H9 (cell line): ENCODE results near the gene KIF21A. TPM values are rescaled to one million over a fixed set of nuclear protein-coding genes. Genes with fewer than 3 reads are reported as not detected.

Experiments used
- DNase-seq: peaks from one replicate; pipeline ENCODE4 v3.0.0-alpha.2; 2017
- H2AFZ ChIP-seq: one replicate; pipeline ENCODE4 v1.6.1; 2013; ENCODE audit warnings: mild to moderate bottlenecking, low read length, control low read depth, moderate library complexity
- H2AK5ac ChIP-seq: 2 replicates; pipeline ENCODE4 v1.6.1; 2013; ENCODE audit warnings: low read length, control low read depth, mixed read lengths; ENCODE audit not compliant: insufficient read length
- H2BK120ac ChIP-seq: one replicate; pipeline ENCODE4 v1.6.1; 2013; ENCODE audit warnings: low read depth, mild to moderate bottlenecking, low read length, control low read depth, inconsistent platforms; ENCODE audit not compliant: poor library complexity, severe bottlenecking
- H2BK12ac ChIP-seq: 2 replicates; pipeline ENCODE4 v1.6.1; 2013; ENCODE audit warnings: low read length, control low read depth, mixed read lengths, low read depth; ENCODE audit not compliant: insufficient read length
- H2BK15ac ChIP-seq: 2 replicates; pipeline ENCODE4 v1.6.1; 2013; ENCODE audit warnings: low read depth, low read length, control low read depth
- H2BK20ac ChIP-seq: one replicate; pipeline ENCODE4 v1.6.1; 2013; ENCODE audit warnings: low read depth, mild to moderate bottlenecking, low read length, control low read depth, inconsistent platforms; ENCODE audit not compliant: poor library complexity, severe bottlenecking
- H2BK5ac ChIP-seq: 2 replicates; pipeline ENCODE4 v1.6.1; 2013; ENCODE audit warnings: low read length, control low read depth, mixed read lengths; ENCODE audit not compliant: insufficient read length
- H3K14ac ChIP-seq: 2 replicates; pipeline ENCODE4 v1.6.1; 2013; ENCODE audit warnings: low read length, control low read depth; ENCODE audit not compliant: insufficient read depth
- H3K18ac ChIP-seq: 2 replicates; pipeline ENCODE4 v1.6.1; 2013; ENCODE audit warnings: low read depth, mild to moderate bottlenecking, mixed read lengths, low read length, control low read depth; ENCODE audit not compliant: insufficient read length
- H3K23ac ChIP-seq: 2 replicates; pipeline ENCODE4 v1.6.1; 2013; ENCODE audit warnings: low read length, control low read depth, mixed read lengths, low read depth; ENCODE audit not compliant: insufficient read length
- H3K23me2 ChIP-seq: 2 replicates; pipeline ENCODE4 v1.6.1; 2013; ENCODE audit warnings: low read depth, mild to moderate bottlenecking, mixed read lengths, low read length, control low read depth; ENCODE audit not compliant: insufficient read length, poor library complexity, severe bottlenecking
- H3K27ac ChIP-seq: 2 replicates; pipeline ENCODE4 v1.5.1; 2013; ENCODE audit warnings: low read length, control low read depth, mixed read lengths, low read depth; ENCODE audit not compliant: insufficient read length
- H3K27me3 ChIP-seq: 2 replicates; pipeline ENCODE4 v1.6.1; 2013; ENCODE audit warnings: low read length, control low read depth, inconsistent platforms; ENCODE audit not compliant: insufficient read depth
- H3K4ac ChIP-seq: 2 replicates; pipeline ENCODE4 v1.6.1; 2013; ENCODE audit warnings: low read depth, mild to moderate bottlenecking, control low read depth, inconsistent platforms, low read length, moderate library complexity
- H3K4me1 ChIP-seq: 2 replicates; pipeline ENCODE4 v1.6.1; 2013; ENCODE audit warnings: low read length, control low read depth, inconsistent platforms; ENCODE audit not compliant: insufficient read depth
- H3K4me2 ChIP-seq: 2 replicates; pipeline ENCODE4 v1.6.1; 2013; ENCODE audit warnings: low read length, control low read depth, mixed read lengths; ENCODE audit not compliant: insufficient read length, insufficient read depth
- H3K56ac ChIP-seq: 2 replicates; pipeline ENCODE4 v1.6.1; 2013; ENCODE audit warnings: low read depth, mild to moderate bottlenecking, mixed read lengths, low read length, control low read depth; ENCODE audit not compliant: insufficient read length
- H3K79me1 ChIP-seq: 2 replicates; pipeline ENCODE4 v1.6.1; 2013; ENCODE audit warnings: low read depth, mild to moderate bottlenecking, moderate library complexity, low read length, control low read depth, inconsistent platforms; ENCODE audit not compliant: insufficient read depth, poor library complexity, severe bottlenecking
- H3K79me2 ChIP-seq: 2 replicates; pipeline ENCODE4 v1.6.1; 2013; ENCODE audit warnings: low read length, control low read depth, inconsistent platforms; ENCODE audit not compliant: insufficient read depth
- H3K9ac ChIP-seq: 2 replicates; pipeline ENCODE4 v1.6.1; 2013; ENCODE audit warnings: low read length, control low read depth, mixed read lengths; ENCODE audit not compliant: insufficient read length; ENCODE audit errors: extremely low read depth
- H3K9me3 ChIP-seq: one replicate; pipeline ENCODE4 v1.6.1; 2013; ENCODE audit warnings: low read depth, low read length, inconsistent platforms; ENCODE audit not compliant: control insufficient read depth
- H3T11ph ChIP-seq: one replicate; pipeline ENCODE4 v1.6.1; 2013; ENCODE audit warnings: mild to moderate bottlenecking, low read length, control low read depth, inconsistent platforms
- H4K20me1 ChIP-seq: one replicate; pipeline ENCODE4 v1.6.1; 2013; ENCODE audit not compliant: control insufficient read depth, insufficient read length, insufficient read depth
- H4K5ac ChIP-seq: 2 replicates; pipeline ENCODE4 v1.6.1; 2013; ENCODE audit warnings: low read depth, mild to moderate bottlenecking, mixed read lengths, low read length, control low read depth; ENCODE audit not compliant: insufficient read length
- H4K8ac ChIP-seq: replicated peaks from 2 replicates; pipeline ENCODE4 v1.6.1; 2013; ENCODE audit warnings: low read length, control low read depth, mixed read lengths, low read depth; ENCODE audit not compliant: insufficient read length
- H4K91ac ChIP-seq: 2 replicates; pipeline ENCODE4 v1.6.1; 2013; ENCODE audit warnings: low read depth, mild to moderate bottlenecking, moderate library complexity, mixed read lengths, low read length, control low read depth; ENCODE audit not compliant: insufficient read length
- H3K27ac Mint-ChIP-seq, 3 experiments: 2 replicates in 2 of 3; 3 replicates in 1 of 3; pipeline ENCODE4 v1.8.0; 2020 to 2021; ENCODE audit warnings: mixed read lengths in 3 of 3, mild to moderate bottlenecking in 1 of 3, moderate library complexity in 1 of 3
- H3K27me3 Mint-ChIP-seq: 2 replicates; pipeline ENCODE4 v1.8.0; 2021; ENCODE audit warnings: low read depth, mild to moderate bottlenecking, moderate library complexity, mixed read lengths
- H3K36me3 Mint-ChIP-seq, 3 experiments: 2 replicates in 2 of 3; 3 replicates in 1 of 3; pipeline ENCODE4 v1.8.0; 2020 to 2021; ENCODE audit warnings: low read depth in 3 of 3, mixed read lengths in 3 of 3; ENCODE audit not compliant: insufficient read depth in 1 of 3
- H3K4me1 Mint-ChIP-seq, 2 experiments: 2 replicates each; pipeline ENCODE4 v1.8.0; 2020; ENCODE audit warnings: mixed read lengths in 2 of 2
- H3K4me3 Mint-ChIP-seq, 2 experiments: 2 replicates in 1 of 2; 3 replicates in 1 of 2; pipeline ENCODE4 v1.8.0; 2020 to 2021; ENCODE audit warnings: mild to moderate bottlenecking in 2 of 2, mixed read lengths in 2 of 2, moderate library complexity in 1 of 2
- H3K9me3 Mint-ChIP-seq, 2 experiments: 2 replicates in 1 of 2; 3 replicates in 1 of 2; pipeline ENCODE4 v1.8.0; 2020; ENCODE audit warnings: mild to moderate bottlenecking in 2 of 2, mixed read lengths in 2 of 2, moderate library complexity in 1 of 2
- CTCF ChIP-seq: fragments of 200-600 bp; sonication (generic); conservative IDR thresholded peaks from 3 replicates; pipeline ENCODE4 v1.8.0; 2021; ENCODE audit warnings: antibody characterized with exemption, mild to moderate bottlenecking
- WGBS: extraction: QIAGEN DNeasy Blood & Tissue Kit; methylation state at CpG from one replicate; pipeline ENCODE4 v1.1.7; 2013; ENCODE audit warnings: missing lambda C conversion rate, low lambda C conversion rate, mixed read lengths; ENCODE audit not compliant: insufficient read length; ENCODE audit errors: extremely low coverage; 5-methylcytosine and 5-hydroxymethylcytosine counted together
- total RNA-seq: library from RNA; stranded (reverse); gene quantifications from 2 replicates; pipeline ENCODE4 v1.2.1, GENCODE V29; 2021

Gene KIF21A
- total RNA-seq, 1 experiment from 2014 or later, result 17.2 TPM

- Histone ChIP-seq H2BK20ac (no peak overlapping the region), H3K27me3 (no peaks in the 10 kb centered on the region), H4K5ac (no peak overlapping the region), H2AFZ (no peak overlapping the region), H2BK12ac (no peak overlapping the region), H3K79me2 (no peaks in the 10 kb centered on the region), H3K14ac (no peak overlapping the region), H3K18ac (no peak overlapping the region), H3K4me1 (no peaks in the 10 kb centered on the region), H4K8ac (no peak overlapping the region), H3K23me2 (no peaks in the 10 kb centered on the region), H3K4ac (no peak overlapping the region), H2BK15ac (no peak overlapping the region), H3T11ph (no peak overlapping the region), H2BK120ac (no peak overlapping the region), H3K9me3 (no peaks in the 10 kb centered on the region), H2BK5ac (no peak overlapping the region), H3K79me1 (no peaks in the 10 kb centered on the region), H4K91ac (no peak overlapping the region), H3K4me2 (no peak overlapping the region), H2AK5ac (no peak overlapping the region), H3K56ac (no peak overlapping the region), H4K20me1 (no peaks in the 10 kb centered on the region), H3K23ac (no peak overlapping the region), H3K9ac (no peak overlapping the region), H3K27ac (no peak overlapping the region)
- no peaks in the 10 kb centered on the region for H3K9me3 Mint-ChIP-seq
- no CpG with 5 or more reads among the region's 2 CpGs for WGBS
- no peak for TF ChIP-seq CTCF
- H3K4me3 Mint-ChIP-seq, result no peak overlapping the region
- DNase-seq, result no peak
- peaks cover 0 to under 1% (median 0%) of the 10 kb centered on the region in 3 experiments; a peak in 2 of 7 replicates for H3K36me3 Mint-ChIP-seq
- H3K4me1 Mint-ChIP-seq, result peaks cover under 1% of the 10 kb centered on the region in 2 experiments; a peak in 3 of 4 replicates
- no peak overlapping the region for H3K27ac Mint-ChIP-seq
- no peaks in the 10 kb centered on the region for H3K27me3 Mint-ChIP-seq
Observed at GRCh38 chr12:39383114-39383513, 59.8 kb downstream of the KIF21A start.
